ENCODE data around the gene ANO1.
"Not testable (repeated sequence)": the region's sequence is repeated elsewhere in the genome, so short reads cannot be mapped to it uniquely, and the experiment has no call there.

ANO1 gene

GRCh38 chr11:70210051-70210501 lies 132.0 kb downstream of the ANO1 start:
- no peak for DNase-seq (ENCODE audit: low read depth)

GRCh38 chr11:70210530-70210929 lies 132.4 kb downstream of the ANO1 start:
- DNase-seq (ENCODE audit: low read depth): no peak

- DNase-seq (ENCODE audit: low read depth): no peak
These were observed 134.2 kb downstream of the ANO1 start for GRCh38 chr11:70212227-70212811.

GRCh38 chr11:70217388-70217787 lies 139.3 kb downstream of the ANO1 start:
- not testable (repeated sequence) for DNase-seq (ENCODE audit: low read depth)

GRCh38 chr11:70218076-70218475 lies 140.0 kb downstream of the ANO1 start:
- not testable (repeated sequence) for DNase-seq (ENCODE audit: low read depth)

GRCh38 chr11:70220136-70220535 lies 142.0 kb downstream of the ANO1 start:
- DNase-seq (ENCODE audit: low read depth): no peak

GRCh38 chr11:70220920-70221319 lies 142.8 kb downstream of the ANO1 start:
- DNase-seq (ENCODE audit: low read depth): no peak

GRCh38 chr11:70225681-70226177 lies 147.6 kb downstream of the ANO1 start:
- DNase-seq (ENCODE audit: low read depth): no peak

GRCh38 chr11:70226183-70226582 lies 148.1 kb downstream of the ANO1 start:
- DNase-seq (ENCODE audit: low read depth): no peak

GRCh38 chr11:70226967-70227366 lies 148.8 kb downstream of the ANO1 start:
- DNase-seq (ENCODE audit: low read depth): no peak

GRCh38 chr11:70229737-70230136 lies 151.6 kb downstream of the ANO1 start:
- no peak for DNase-seq (ENCODE audit: low read depth)

- no peak for DNase-seq (ENCODE audit: low read depth)
These were observed 152.2 kb downstream of the ANO1 start for GRCh38 chr11:70230151-70230839.

GRCh38 chr11:70230840-70231710 lies 153.0 kb downstream of the ANO1 start:
- DNase-seq (ENCODE audit: low read depth): no peak

GRCh38 chr11:70233034-70233433 lies 154.9 kb downstream of the ANO1 start:
- DNase-seq (ENCODE audit: low read depth): no peak

- DNase-seq (ENCODE audit: low read depth): no peak
These were observed 155.4 kb downstream of the ANO1 start for GRCh38 chr11:70233511-70233934.

GRCh38 chr11:70233962-70234361 lies 155.8 kb downstream of the ANO1 start:
- no peak for DNase-seq (ENCODE audit: low read depth)

All from activated T-helper 9 cell treated with anti-CD3 and anti-CD28 coated beads, Interleukin-2, amount 50 U/mL, for 16 hours (primary cell).